Measurements from ENCODE around the gene CEP112.

GRCh38 chr17:66063686-66064085 is 128.2 kb downstream of the CEP112 start:
- TF ChIP-seq CTCF (IDR thresholded peaks at IDR 0.05): no peak
- no peak for TF ChIP-seq EZH2 (IDR thresholded peaks at IDR 0.05)

Data from neural progenitor cell (in vitro differentiated cells).